Keratinocyte (primary cell): ENCODE results near the gene LTBR. TPM values are rescaled to one million over a fixed set of nuclear protein-coding genes. Genes with fewer than 3 reads are reported as not detected.

ENCODE experiments used
- DNase-seq: peaks from one replicate; pipeline ENCODE4 v3.0.0-alpha.2; 2011; ENCODE audit warnings: low read depth, missing footprints, low spot score
- FAIRE-seq: peaks from 2 replicates; lab custom pipeline; 2011; peaks lifted over from hg19 to GRCh38; lab: Jason Lieb, UNC
- H2AFZ ChIP-seq: 2 replicates; pipeline ENCODE4 v1.6.0; 2012; ENCODE audit warnings: low read length, control low read depth, inconsistent platforms; ENCODE audit not compliant: control insufficient read depth
- H3K27ac ChIP-seq: 2 replicates; pipeline ENCODE4 v1.5.1; 2011; ENCODE audit warnings: low read length; ENCODE audit not compliant: control insufficient read depth, insufficient read depth
- H3K27me3 ChIP-seq: 3 replicates; pipeline ENCODE4 v1.6.0; 2011; ENCODE audit warnings: low read length; ENCODE audit not compliant: control insufficient read depth, insufficient read depth; ENCODE audit errors: extremely low read depth
- H3K36me3 ChIP-seq, 2 experiments: 2 replicates in 1 of 2; 3 replicates in 1 of 2; pipeline ENCODE4 v1.5.1; 2011; ENCODE audit warnings: low read length in 2 of 2, mild to moderate bottlenecking in 1 of 2; ENCODE audit not compliant: control insufficient read depth in 2 of 2, insufficient read depth in 2 of 2; ENCODE audit errors: extremely low read depth in 1 of 2
- H3K4me1 ChIP-seq: 3 replicates; pipeline ENCODE4 v1.5.1; 2011; ENCODE audit warnings: low read length; ENCODE audit not compliant: control insufficient read depth, insufficient read depth; ENCODE audit errors: extremely low read depth
- H3K4me2 ChIP-seq: 3 replicates; pipeline ENCODE4 v1.6.0; 2011; ENCODE audit warnings: low read depth, low read length; ENCODE audit not compliant: control insufficient read depth, insufficient read depth; ENCODE audit errors: extremely low read depth
- H3K4me3 ChIP-seq, 3 experiments: fragments of 200-600 bp in 1 of 3; sonication (generic) in 1 of 3; 2 replicates in 2 of 3; 3 replicates in 1 of 3; pipeline ENCODE4 v1.5.1; 2011 to 2016; ENCODE audit warnings: low read length in 3 of 3, mild to moderate bottlenecking in 3 of 3, control low read depth in 2 of 3, inconsistent platforms in 1 of 3, low read depth in 1 of 3, mixed read lengths in 1 of 3, mixed run types in 1 of 3, moderate library complexity in 1 of 3; ENCODE audit not compliant: control insufficient read depth in 2 of 3, insufficient read depth in 2 of 3; ENCODE audit errors: extremely low read depth in 1 of 3
- H3K79me2 ChIP-seq: 2 replicates; pipeline ENCODE4 v1.6.0; 2012; ENCODE audit warnings: low read length; ENCODE audit not compliant: control insufficient read depth, insufficient read depth
- H3K9ac ChIP-seq: 3 replicates; pipeline ENCODE4 v1.6.0; 2011; ENCODE audit warnings: low read length; ENCODE audit not compliant: control insufficient read depth, insufficient read depth; ENCODE audit errors: extremely low read depth
- H3K9me1 ChIP-seq: 3 replicates; pipeline ENCODE4 v1.6.0; 2011; ENCODE audit warnings: low read length; ENCODE audit not compliant: control insufficient read depth, insufficient read depth; ENCODE audit errors: extremely low read depth
- H3K9me3 ChIP-seq: 2 replicates; pipeline ENCODE4 v1.5.1; 2012; ENCODE audit warnings: low read depth, low read length; ENCODE audit not compliant: control insufficient read depth
- H4K20me1 ChIP-seq: 3 replicates; pipeline ENCODE4 v1.6.0; 2011; ENCODE audit warnings: low read length; ENCODE audit not compliant: control insufficient read depth, insufficient read depth; ENCODE audit errors: extremely low read depth
- EZH2 ChIP-seq: IDR thresholded peaks from one replicate; pipeline ENCODE4 v1.6.1; 2012; ENCODE audit warnings: inconsistent platforms, mild to moderate bottlenecking, low read length, moderate library complexity
- dilution Hi-C: fragments of 300-500 bp; cut with MboI; formaldehyde crosslinking; loops from one replicate; pipeline ENCODE4 v1.7.0; 2020; ENCODE audit warnings: low sequenced_read_pairs; ENCODE audit not compliant: extremely low pct_ligation_motif_present
- polyA plus RNA-seq, 5 experiments: library from polyadenylated mRNA; depleted of rRNA in 3 of 5; stranded (reverse) in 3 of 5; stranded (forward) in 1 of 5; unstranded in 1 of 5; fragments of >200 nt; gene quantifications; 1 replicate in 1 of 5; 2 replicates in 3 of 5; 3 replicates in 1 of 5; pipeline versions ENCODE4 v1.2.1 to v1.2.3, GENCODE V29; 2011 to 2012; ENCODE audit warnings: missing spikeins in 2 of 5, low read depth in 1 of 5, low replicate concordance in 1 of 5
- TF ChIP-seq, protein P1 (sequence below), 3 experiments: IDR thresholded peaks in 1 of 3; conservative IDR thresholded peaks in 1 of 3; optimal IDR thresholded peaks in 1 of 3; 2 replicates in 2 of 3; 3 replicates in 1 of 3; pipeline versions ENCODE3 to v1.5.1; 2011; ENCODE audit warnings: low read length in 3 of 3, mild to moderate bottlenecking in 3 of 3, moderate library complexity in 2 of 3, control low read depth in 1 of 3, inconsistent platforms in 1 of 3; ENCODE audit not compliant: insufficient read depth in 2 of 3; ENCODE audit errors: extremely low read depth in 1 of 3

Gene LTBR
- polyA plus RNA-seq, 1 donor (not counting 4 experiments of a cell fraction or from before 2014, with no cell fraction given): 42.7 TPM

DNA sequence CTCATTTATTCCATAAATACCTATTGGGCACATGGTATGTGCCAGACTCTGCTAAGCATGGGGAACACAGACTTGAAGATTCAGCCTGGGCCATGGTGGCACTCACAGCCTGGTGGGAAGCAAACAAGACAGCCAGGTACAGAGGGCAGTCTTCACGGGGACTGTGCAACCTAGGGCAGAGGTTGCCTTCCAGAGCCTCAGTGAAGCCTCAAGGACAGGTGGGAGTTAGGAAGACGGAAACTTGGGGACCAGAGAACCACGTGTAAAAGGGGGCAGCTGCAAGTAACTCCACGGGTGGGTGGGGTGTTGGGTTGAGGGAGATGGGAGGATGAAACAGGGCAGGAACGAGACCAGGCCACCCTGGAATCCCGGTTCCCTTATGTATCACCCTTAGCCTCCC is 980 bp upstream of the LTBR start:
- no peak for FAIRE-seq
- H3K9me3 ChIP-seq: no peaks in the 10 kb centered on the region
- no peak overlapping the region for H3K9ac ChIP-seq
- H3K36me3 ChIP-seq: peaks cover 11 to 25% of the 10 kb centered on the region in 2 experiments
- H3K27me3 ChIP-seq: no peaks in the 10 kb centered on the region
- dilution Hi-C loops: no loop called here
- TF ChIP-seq EZH2: no peak
- TF ChIP-seq, protein P1, sequence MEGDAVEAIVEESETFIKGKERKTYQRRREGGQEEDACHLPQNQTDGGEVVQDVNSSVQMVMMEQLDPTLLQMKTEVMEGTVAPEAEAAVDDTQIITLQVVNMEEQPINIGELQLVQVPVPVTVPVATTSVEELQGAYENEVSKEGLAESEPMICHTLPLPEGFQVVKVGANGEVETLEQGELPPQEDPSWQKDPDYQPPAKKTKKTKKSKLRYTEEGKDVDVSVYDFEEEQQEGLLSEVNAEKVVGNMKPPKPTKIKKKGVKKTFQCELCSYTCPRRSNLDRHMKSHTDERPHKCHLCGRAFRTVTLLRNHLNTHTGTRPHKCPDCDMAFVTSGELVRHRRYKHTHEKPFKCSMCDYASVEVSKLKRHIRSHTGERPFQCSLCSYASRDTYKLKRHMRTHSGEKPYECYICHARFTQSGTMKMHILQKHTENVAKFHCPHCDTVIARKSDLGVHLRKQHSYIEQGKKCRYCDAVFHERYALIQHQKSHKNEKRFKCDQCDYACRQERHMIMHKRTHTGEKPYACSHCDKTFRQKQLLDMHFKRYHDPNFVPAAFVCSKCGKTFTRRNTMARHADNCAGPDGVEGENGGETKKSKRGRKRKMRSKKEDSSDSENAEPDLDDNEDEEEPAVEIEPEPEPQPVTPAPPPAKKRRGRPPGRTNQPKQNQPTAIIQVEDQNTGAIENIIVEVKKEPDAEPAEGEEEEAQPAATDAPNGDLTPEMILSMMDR (optimal IDR thresholded peaks at IDR 0.05 in 1 of 3, IDR thresholded peaks at IDR 0.05 in 1 of 3, conservative IDR thresholded peaks at IDR 0.05 in 1 of 3; ENCODE audit: extremely low read depth in 1 of 3, insufficient read depth in 2 of 3, low read length in 3 of 3): no peak
- peaks cover 5% of the 10 kb centered on the region for H3K9me1 ChIP-seq
- H3K79me2 ChIP-seq: peaks cover 38% of the 10 kb centered on the region
- H2AFZ ChIP-seq: no peak overlapping the region
- H3K4me3 ChIP-seq: no peak overlapping the region
- no peak overlapping the region for H3K27ac ChIP-seq
- H3K4me1 ChIP-seq: peaks cover 48% of the 10 kb centered on the region
- no peak for DNase-seq
- H4K20me1 ChIP-seq: no peaks in the 10 kb centered on the region
- peak overlapping the region; percentile 96 for H3K4me2 ChIP-seq

DNA sequence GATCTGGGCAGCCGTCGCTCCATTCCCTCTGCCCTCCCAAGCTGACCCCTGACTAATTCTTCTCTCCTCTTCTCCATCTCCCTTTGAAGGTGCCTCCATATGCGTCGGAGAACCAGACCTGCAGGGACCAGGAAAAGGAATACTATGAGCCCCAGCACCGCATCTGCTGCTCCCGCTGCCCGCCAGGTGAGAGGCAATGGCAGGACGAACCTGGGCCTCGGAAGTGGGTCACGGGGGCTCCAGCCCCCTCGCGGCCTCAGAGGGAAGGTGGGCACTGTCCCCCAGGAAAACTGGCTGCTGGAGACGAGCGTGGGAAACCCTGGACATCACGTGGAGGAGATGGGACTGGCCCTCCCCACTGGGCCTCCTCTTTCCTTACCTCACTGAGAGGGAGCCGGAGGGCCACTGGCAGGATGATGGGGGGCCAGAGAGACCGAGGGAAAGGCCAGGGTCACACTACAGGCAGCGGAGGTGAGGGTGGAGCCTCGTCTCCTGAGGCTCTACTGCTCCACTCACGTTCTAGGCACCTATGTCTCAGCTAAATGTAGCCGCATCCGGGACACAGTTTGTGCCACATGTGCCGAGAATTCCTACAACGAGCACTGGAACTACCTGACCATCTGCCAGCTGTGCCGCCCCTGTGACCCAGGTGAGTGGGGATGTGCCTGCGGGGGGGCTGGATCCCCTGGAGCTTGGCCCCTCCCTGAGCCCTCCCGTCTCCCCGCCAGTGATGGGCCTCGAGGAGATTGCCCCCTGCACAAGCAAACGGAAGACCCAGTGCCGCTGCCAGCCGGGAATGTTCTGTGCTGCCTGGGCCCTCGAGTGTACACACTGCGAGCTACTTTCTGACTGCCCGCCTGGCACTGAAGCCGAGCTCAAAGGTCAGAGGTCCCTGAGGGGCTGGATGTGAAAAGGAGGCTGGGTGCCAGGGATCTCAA is 806 bp downstream of the LTBR start:
- H3K9me1 ChIP-seq: peaks cover 5% of the 10 kb centered on the region

More for the DNA sequence above, 806 bp downstream of the LTBR start:
- H3K9me3 ChIP-seq: no peaks in the 10 kb centered on the region
- H4K20me1 ChIP-seq: no peaks in the 10 kb centered on the region
- H3K79me2 ChIP-seq: peaks cover 50% of the 10 kb centered on the region
- no peaks in the 10 kb centered on the region for H3K27me3 ChIP-seq
- H3K4me2 ChIP-seq: peak overlapping the region; percentile 96
- peak overlapping the region; percentile 12 for H2AFZ ChIP-seq
- TF ChIP-seq, protein P1 (optimal IDR thresholded peaks at IDR 0.05 in 1 of 3, IDR thresholded peaks at IDR 0.05 in 1 of 3, conservative IDR thresholded peaks at IDR 0.05 in 1 of 3; ENCODE audit: extremely low read depth in 1 of 3, insufficient read depth in 2 of 3, low read length in 3 of 3): peak in 1 of 3 experiments; percentile 11
- no peak for TF ChIP-seq EZH2
- H3K27ac ChIP-seq: peak overlapping the region; percentile 87
- peaks cover 22 to 42% of the 10 kb centered on the region in 2 experiments for H3K36me3 ChIP-seq
- no peak for DNase-seq
- H3K4me3 ChIP-seq: peak overlapping the region; percentile 91 to 94 (median 94)
- dilution Hi-C loops: no loop called here
- peaks cover 48% of the 10 kb centered on the region for H3K4me1 ChIP-seq
- peak; percentile 68 for FAIRE-seq
- H3K9ac ChIP-seq: peak overlapping the region; percentile 93
